GM12874 (cell line): ENCODE data around the gene SLC17A7.

Source experiments
- CTCF ChIP-seq: IDR thresholded peaks from 2 replicates; pipeline ENCODE4 v1.5.1; 2011; ENCODE audit warnings: low read depth, mild to moderate bottlenecking, control low read depth, low read length, moderate library complexity; ENCODE audit not compliant: insufficient read depth

Gene SLC17A7

DNA sequence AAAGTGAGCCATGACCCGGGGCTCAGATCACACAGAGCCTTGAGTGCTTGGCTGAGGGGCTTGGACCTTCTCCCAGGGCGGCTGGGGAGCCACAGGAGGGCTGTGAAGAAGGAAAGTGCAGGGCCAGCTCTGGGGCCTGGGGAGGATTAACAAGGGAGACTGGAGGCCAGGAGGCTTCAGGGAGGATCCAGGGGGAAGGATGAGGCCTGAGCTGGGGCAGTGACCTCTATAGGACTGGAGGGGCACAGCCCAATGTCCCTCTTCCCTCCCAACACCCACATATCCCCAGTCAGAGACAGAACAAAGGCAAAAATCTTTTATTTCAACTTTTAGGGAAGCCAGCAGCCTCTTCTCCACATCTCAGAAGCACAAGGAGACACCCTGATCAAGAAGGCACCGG is 4.7 kb upstream of the SLC17A7 start:
- TF ChIP-seq CTCF, result no peak

- peak; percentile 92 for TF ChIP-seq CTCF
These were observed 2.2 kb upstream of the SLC17A7 start for GRCh38 chr19:49443366-49444099.

GRCh38 chr19:49442771-49443365 is 1.5 kb upstream of the SLC17A7 start:
- TF ChIP-seq CTCF, result no peak

GRCh38 chr19:49442354-49442753 is 1.0 kb upstream of the SLC17A7 start:
- no peak for TF ChIP-seq CTCF

DNA sequence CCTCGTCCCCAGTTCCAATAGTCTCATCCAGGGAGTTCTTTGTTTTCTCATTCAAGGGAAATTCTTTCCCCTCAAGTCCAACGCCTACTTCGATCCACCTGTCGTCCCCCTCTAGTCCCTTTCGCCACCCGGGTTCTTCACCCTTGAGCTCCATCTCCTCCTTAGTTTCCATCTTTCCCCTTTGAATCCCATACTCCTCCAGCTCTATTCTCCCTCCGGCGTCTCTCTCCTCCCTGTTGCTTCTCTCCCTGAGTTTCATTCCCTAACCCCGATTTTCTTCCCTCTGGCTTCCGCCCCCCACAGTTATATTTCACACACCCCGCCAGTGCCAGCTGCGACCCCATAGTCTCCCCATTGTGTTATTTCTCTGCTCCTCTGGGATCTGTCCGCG is 628 bp upstream of the SLC17A7 start:
- TF ChIP-seq CTCF, result no peak

- TF ChIP-seq CTCF, result no peak
These were observed 703 bp downstream of the SLC17A7 start for GRCh38 chr19:49440439-49441209.

- TF ChIP-seq CTCF, result no peak
These were observed 1.5 kb downstream of the SLC17A7 start for GRCh38 chr19:49439836-49440235.
